IMR-90 (cell line): ENCODE measurements around the gene FBXW4. TPM values are rescaled to one million over a fixed set of nuclear protein-coding genes. Genes with fewer than 3 reads are reported as not detected.

Experiments used
- ATAC-seq: fragments of 200-7000 bp; cut with Tn5 transposase; 2 replicates; pipeline ENCODE4 v1.9.1; 2020; ENCODE audit warnings: low read depth, mild to moderate bottlenecking, moderate library complexity
- BruUV-seq: library from RNA; stranded (reverse); fragments of 400-500 nt; replicated peaks from 2 replicates; lab custom pipeline; 2021; lab: Mats Ljungman, UMichigan
- CTCF ChIA-PET: fragments of 300-600 bp; formaldehyde crosslinking; extraction: SDS; loops from one replicate; lab custom pipeline; 2021; ENCODE audit warnings: antibody characterized with exemption; lab: Yijun Ruan, JAX
- POLR2A ChIA-PET: fragments of 300-600 bp; sonication (Branson Sonifier 250); formaldehyde crosslinking; loops from one replicate; lab custom pipeline; 2022; ENCODE audit warnings: antibody characterized with exemption; ENCODE audit not compliant: unreplicated experiment; lab: Charles Lee
- DNase-seq: peaks from one replicate; pipeline ENCODE4 v3.0.0; 2013
- H2AFZ ChIP-seq: replicated peaks from 2 replicates; pipeline ENCODE3; 2013; ENCODE audit warnings: low read length, mild to moderate bottlenecking; ENCODE audit not compliant: poor library complexity
- H2AK5ac ChIP-seq: 2 replicates; pipeline ENCODE4 v1.6.1; 2013; ENCODE audit warnings: low read depth, low read length, inconsistent platforms
- H2AK9ac ChIP-seq: replicated peaks from 2 replicates; pipeline ENCODE3; 2013; ENCODE audit warnings: mild to moderate bottlenecking, low read depth, low read length, moderate library complexity; ENCODE audit not compliant: poor library complexity
- H2BK120ac ChIP-seq: 2 replicates; pipeline ENCODE4 v1.6.1; 2013; ENCODE audit warnings: low read depth, low read length, inconsistent platforms
- H2BK15ac ChIP-seq: 3 replicates; pipeline ENCODE4 v1.6.1; 2013; ENCODE audit warnings: low read depth, low read length, inconsistent platforms
- H2BK20ac ChIP-seq: 2 replicates; pipeline ENCODE4 v1.6.1; 2013; ENCODE audit warnings: low read depth, mild to moderate bottlenecking, inconsistent platforms, low read length, moderate library complexity
- H2BK5ac ChIP-seq: 2 replicates; pipeline ENCODE4 v1.6.1; 2013; ENCODE audit warnings: mild to moderate bottlenecking, low read depth, low read length, inconsistent platforms; ENCODE audit not compliant: poor library complexity, severe bottlenecking
- H3K14ac ChIP-seq: replicated peaks from 2 replicates; pipeline ENCODE4 v1.6.1; 2013; ENCODE audit warnings: low read depth, low read length, inconsistent platforms
- H3K18ac ChIP-seq: 2 replicates; pipeline ENCODE4 v1.6.1; 2013; ENCODE audit warnings: low read depth, low read length, control low read depth
- H3K23ac ChIP-seq: 2 replicates; pipeline ENCODE4 v1.6.1; 2013; ENCODE audit warnings: low read depth, low read length, inconsistent platforms
- H3K27ac ChIP-seq: 2 replicates; pipeline ENCODE4 v1.5.1; 2013; ENCODE audit warnings: mild to moderate bottlenecking, control low read depth, low read length; ENCODE audit not compliant: insufficient read depth
- H3K27me3 ChIP-seq: 2 replicates; pipeline ENCODE4 v1.6.1; 2013; ENCODE audit warnings: low read length; ENCODE audit not compliant: control insufficient read depth, insufficient read depth
- H3K36me3 ChIP-seq: 2 replicates; pipeline ENCODE4 v1.6.1; 2013; ENCODE audit warnings: low read length, mixed read lengths; ENCODE audit not compliant: control insufficient read depth, insufficient read depth
- H3K4ac ChIP-seq: 2 replicates; pipeline ENCODE4 v1.6.1; 2013; ENCODE audit warnings: low read depth, low read length, inconsistent platforms
- H3K4me1 ChIP-seq: 2 replicates; pipeline ENCODE4 v1.6.1; 2013; ENCODE audit warnings: low read length, mixed read lengths; ENCODE audit not compliant: control insufficient read depth, insufficient read depth
- H3K4me2 ChIP-seq: 2 replicates; pipeline ENCODE4 v1.6.1; 2013; ENCODE audit warnings: low read depth, mild to moderate bottlenecking, control low read depth, low read length, moderate library complexity
- H3K4me3 ChIP-seq: 2 replicates; pipeline ENCODE4 v1.5.1; 2013; ENCODE audit warnings: low read depth, mild to moderate bottlenecking, control low read depth, low read length, moderate library complexity; ENCODE audit not compliant: insufficient read depth
- H3K56ac ChIP-seq: 2 replicates; pipeline ENCODE4 v1.6.1; 2013; ENCODE audit warnings: low read length, inconsistent platforms; ENCODE audit not compliant: insufficient read depth; ENCODE audit errors: extremely low read depth
- H3K79me1 ChIP-seq, 2 experiments: 2 replicates each; pipeline ENCODE4 v1.6.1; 2013; ENCODE audit warnings: low read length in 2 of 2, inconsistent platforms in 1 of 2, low read depth in 1 of 2
- H3K9ac ChIP-seq: 2 replicates; pipeline ENCODE4 v1.6.1; 2013; ENCODE audit warnings: low read depth, low read length, control low read depth
- H3K9me1 ChIP-seq: 2 replicates; pipeline ENCODE4 v1.6.1; 2013; ENCODE audit warnings: low read length, inconsistent platforms; ENCODE audit not compliant: insufficient read depth
- H3K9me3 ChIP-seq: 2 replicates; pipeline ENCODE4 v1.6.1; 2013; ENCODE audit warnings: low read length; ENCODE audit not compliant: control insufficient read depth, insufficient read depth
- H4K20me1 ChIP-seq: 2 replicates; pipeline ENCODE4 v1.6.1; 2013; ENCODE audit warnings: low read length, inconsistent platforms; ENCODE audit not compliant: insufficient read depth
- H4K5ac ChIP-seq: 2 replicates; pipeline ENCODE4 v1.6.1; 2013; ENCODE audit warnings: mild to moderate bottlenecking, low read depth, low read length, control low read depth
- H4K8ac ChIP-seq, 2 experiments: 2 replicates each; pipeline ENCODE4 v1.6.1; 2013; ENCODE audit warnings: low read depth in 2 of 2, low read length in 2 of 2, control low read depth in 1 of 2, inconsistent platforms in 1 of 2
- H4K91ac ChIP-seq: 2 replicates; pipeline ENCODE4 v1.6.1; 2013; ENCODE audit warnings: low read depth, low read length, inconsistent platforms; ENCODE audit not compliant: insufficient read depth
- BHLHE40 ChIP-seq: fragments of 150-350 bp; IDR thresholded peaks from 2 replicates; pipeline ENCODE4 v1.6.1; 2016; ENCODE audit warnings: mild to moderate bottlenecking, low read depth, low read length
- CEBPB ChIP-seq: IDR thresholded peaks from 2 replicates; pipeline ENCODE4 v1.6.1; 2012; ENCODE audit warnings: low read depth, low read length, improper control_type of control experiment
- CHD1 ChIP-seq: IDR thresholded peaks from 2 replicates; pipeline ENCODE4 v1.6.1; 2012; ENCODE audit warnings: low read depth, low read length, improper control_type of control experiment
- FOS ChIP-seq: fragments of 150-350 bp; IDR thresholded peaks from 2 replicates; pipeline ENCODE4 v1.6.1; 2016; ENCODE audit warnings: low read depth, low read length
- MAFK ChIP-seq: IDR thresholded peaks from 2 replicates; pipeline ENCODE4 v1.6.1; 2012; ENCODE audit warnings: low read depth, low read length, improper control_type of control experiment
- MAZ ChIP-seq: IDR thresholded peaks from 2 replicates; pipeline ENCODE4 v1.6.1; 2012; ENCODE audit warnings: low read depth, mild to moderate bottlenecking, low read length, improper control_type of control experiment, moderate library complexity, borderline replicate concordance
- MXI1 ChIP-seq: IDR thresholded peaks from 2 replicates; pipeline ENCODE4 v1.6.1; 2012; ENCODE audit warnings: low read depth, mild to moderate bottlenecking, low read length, moderate library complexity, borderline replicate concordance
- NFE2L2 ChIP-seq: fragments of 150-350 bp; IDR thresholded peaks from 2 replicates; pipeline ENCODE4 v1.6.1; 2016; ENCODE audit warnings: low read depth, mild to moderate bottlenecking, low read length
- RAD21 ChIP-seq: IDR thresholded peaks from 2 replicates; pipeline ENCODE4 v1.6.1; 2012; ENCODE audit warnings: low read length, improper control_type of control experiment
- RFX5 ChIP-seq: IDR thresholded peaks from 2 replicates; pipeline ENCODE4 v1.8.0; 2012; ENCODE audit warnings: low read depth, mild to moderate bottlenecking, low read length, moderate library complexity
- SMC3 ChIP-seq: fragments of 150-350 bp; IDR thresholded peaks from 2 replicates; pipeline ENCODE4 v1.6.1; 2016; ENCODE audit warnings: low read depth, mild to moderate bottlenecking, antibody characterized with exemption, low read length, moderate library complexity
- WGBS, 2 experiments: methylation state at CpG; one replicate each; pipeline versions ENCODE4 v1.1.5 to v1.1.7; 2013; ENCODE audit warnings: missing lambda C conversion rate in 2 of 2; ENCODE audit not compliant: insufficient read length in 1 of 2; ENCODE audit errors: extremely low coverage in 2 of 2; 5-methylcytosine and 5-hydroxymethylcytosine counted together
- dilution Hi-C: fragments of 300-500 bp; cut with HindIII; formaldehyde crosslinking; loops from one replicate; pipeline ENCODE4 v1.14.3; 2018; ENCODE audit warnings: low sequenced_read_pairs; ENCODE audit not compliant: unreplicated experiment
- in situ Hi-C: fragments of 300-500 bp; cut with MboI; formaldehyde crosslinking; loops from 3 replicates; pipeline ENCODE4 v1.14.3; 2019; ENCODE audit warnings: low sequenced_read_pairs, inconsistent platforms, mixed read lengths
- intact Hi-C: fragments of 100-400 bp; cut with micrococcal nuclease; formaldehyde crosslinking; loops from 2 replicates; pipeline ENCODE4 v1.10.0; 2022
- polyA plus RNA-seq, 3 experiments: library from polyadenylated mRNA; depleted of rRNA; stranded (reverse); fragments of >200 nt; gene quantifications; 2 replicates each; pipeline ENCODE4 v1.2.3, GENCODE V29; 2012; ENCODE audit warnings: low replicate concordance in 1 of 3
- total RNA-seq: library from RNA; depleted of rRNA; stranded (reverse); fragments of >200 nt; gene quantifications from 2 replicates; pipeline ENCODE4 v1.2.3, GENCODE V29; 2012
- TF ChIP-seq, protein P1 (sequence below): fragments of 150-350 bp; IDR thresholded peaks from 2 replicates; pipeline ENCODE4 v1.6.1; 2017; ENCODE audit warnings: mild to moderate bottlenecking, antibody characterized with exemption, low read length, low read depth
- TF ChIP-seq, protein P2 (sequence below): conservative IDR thresholded peaks from 2 replicates; pipeline ENCODE4 v1.5.1; 2012; ENCODE audit warnings: mild to moderate bottlenecking, low read depth, low read length, improper control_type of control experiment
- TF ChIP-seq, protein P3 (sequence below): fragments of 150-350 bp; IDR thresholded peaks from 2 replicates; pipeline ENCODE4 v1.6.1; 2016; ENCODE audit warnings: low read depth, mild to moderate bottlenecking, low read length, moderate library complexity, borderline replicate concordance

FBXW4 gene
- total and polyA plus RNA-seq, 2 of the 4 experiments (the other 2 are of a cell fraction): 19.3 to 26.7 TPM

DNA sequence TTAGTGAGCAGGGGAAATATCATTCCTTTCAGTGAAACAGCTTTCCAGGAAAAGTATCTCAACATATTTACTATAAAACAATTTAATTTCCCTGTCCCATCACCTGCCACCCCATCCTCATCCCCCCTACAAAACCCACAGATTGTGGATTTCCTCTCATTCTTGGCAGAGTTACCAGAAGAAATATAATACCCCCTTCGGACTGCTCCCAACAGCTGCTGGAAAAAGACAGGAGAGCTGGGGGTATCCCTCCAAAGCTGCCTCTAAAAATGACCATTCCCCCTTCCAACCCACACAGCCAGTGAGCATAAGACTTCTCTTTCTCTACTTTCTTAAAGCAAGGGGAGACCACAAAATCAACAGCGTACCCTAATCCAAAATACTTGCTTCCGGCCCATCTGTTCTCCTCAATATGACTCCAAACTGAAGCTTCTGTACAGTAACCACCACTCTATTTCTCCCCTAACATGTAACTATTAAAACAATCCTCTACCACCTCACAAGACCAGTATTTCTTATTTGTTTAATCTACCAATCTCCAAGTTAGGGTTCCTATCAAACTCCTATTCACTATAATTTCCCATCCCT lies 7.8 kb downstream of the FBXW4 start:
- intact Hi-C loops (no loop called here), dilution Hi-C loops (no loop called here), in situ Hi-C loops (no loop called here)
- Histone ChIP-seq H3K27ac (no peak overlapping the region), H2BK5ac (no peak overlapping the region), H3K4me3 (no peak overlapping the region), H4K5ac (no peak overlapping the region), H3K27me3 (no peaks in the 10 kb centered on the region), H2BK15ac (no peak overlapping the region), H3K4me2 (no peak overlapping the region), H3K9me1 (peaks cover 4% of the 10 kb centered on the region), H3K23ac (no peak overlapping the region), H2AK9ac (no peak overlapping the region), H3K79me1 (peaks cover 42 to 65% of the 10 kb centered on the region in 2 experiments), H2BK20ac (no peak overlapping the region), H3K18ac (no peak overlapping the region), H2BK120ac (no peak overlapping the region), H4K8ac (no peak overlapping the region), H4K20me1 (peaks cover 14% of the 10 kb centered on the region; the same call in 1 of the 2 replicates), H3K9ac (no peak overlapping the region), H3K56ac (no peak overlapping the region), H3K4ac (no peak overlapping the region), H3K36me3 (peaks cover 2% of the 10 kb centered on the region; the same call in 1 of the 2 replicates), H3K4me1 (peaks cover 13% of the 10 kb centered on the region), H2AFZ (no peak overlapping the region), H3K9me3 (no peaks in the 10 kb centered on the region), H3K14ac (no peak overlapping the region), H2AK5ac (no peak overlapping the region), H4K91ac (no peak overlapping the region)
- no TSS peak for BruUV-seq
- CTCF ChIA-PET: no interaction called here
- 0 out of 2 replicates have a peak, but pooled peaks have one; percentile 28 for ATAC-seq
- TF ChIP-seq CEBPB (no peak), MAFK (no peak), RFX5 (no peak), SMC3 (no peak), FOS (no peak), MXI1 (no peak), CHD1 (no peak), BHLHE40 (no peak), NFE2L2 (no peak), RAD21 (no peak), MAZ (no peak)
- TF ChIP-seq, protein P1, sequence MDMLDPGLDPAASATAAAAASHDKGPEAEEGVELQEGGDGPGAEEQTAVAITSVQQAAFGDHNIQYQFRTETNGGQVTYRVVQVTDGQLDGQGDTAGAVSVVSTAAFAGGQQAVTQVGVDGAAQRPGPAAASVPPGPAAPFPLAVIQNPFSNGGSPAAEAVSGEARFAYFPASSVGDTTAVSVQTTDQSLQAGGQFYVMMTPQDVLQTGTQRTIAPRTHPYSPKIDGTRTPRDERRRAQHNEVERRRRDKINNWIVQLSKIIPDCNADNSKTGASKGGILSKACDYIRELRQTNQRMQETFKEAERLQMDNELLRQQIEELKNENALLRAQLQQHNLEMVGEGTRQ: no peak
- TF ChIP-seq, protein P2, sequence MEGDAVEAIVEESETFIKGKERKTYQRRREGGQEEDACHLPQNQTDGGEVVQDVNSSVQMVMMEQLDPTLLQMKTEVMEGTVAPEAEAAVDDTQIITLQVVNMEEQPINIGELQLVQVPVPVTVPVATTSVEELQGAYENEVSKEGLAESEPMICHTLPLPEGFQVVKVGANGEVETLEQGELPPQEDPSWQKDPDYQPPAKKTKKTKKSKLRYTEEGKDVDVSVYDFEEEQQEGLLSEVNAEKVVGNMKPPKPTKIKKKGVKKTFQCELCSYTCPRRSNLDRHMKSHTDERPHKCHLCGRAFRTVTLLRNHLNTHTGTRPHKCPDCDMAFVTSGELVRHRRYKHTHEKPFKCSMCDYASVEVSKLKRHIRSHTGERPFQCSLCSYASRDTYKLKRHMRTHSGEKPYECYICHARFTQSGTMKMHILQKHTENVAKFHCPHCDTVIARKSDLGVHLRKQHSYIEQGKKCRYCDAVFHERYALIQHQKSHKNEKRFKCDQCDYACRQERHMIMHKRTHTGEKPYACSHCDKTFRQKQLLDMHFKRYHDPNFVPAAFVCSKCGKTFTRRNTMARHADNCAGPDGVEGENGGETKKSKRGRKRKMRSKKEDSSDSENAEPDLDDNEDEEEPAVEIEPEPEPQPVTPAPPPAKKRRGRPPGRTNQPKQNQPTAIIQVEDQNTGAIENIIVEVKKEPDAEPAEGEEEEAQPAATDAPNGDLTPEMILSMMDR: no peak
- TF ChIP-seq, protein P3, sequence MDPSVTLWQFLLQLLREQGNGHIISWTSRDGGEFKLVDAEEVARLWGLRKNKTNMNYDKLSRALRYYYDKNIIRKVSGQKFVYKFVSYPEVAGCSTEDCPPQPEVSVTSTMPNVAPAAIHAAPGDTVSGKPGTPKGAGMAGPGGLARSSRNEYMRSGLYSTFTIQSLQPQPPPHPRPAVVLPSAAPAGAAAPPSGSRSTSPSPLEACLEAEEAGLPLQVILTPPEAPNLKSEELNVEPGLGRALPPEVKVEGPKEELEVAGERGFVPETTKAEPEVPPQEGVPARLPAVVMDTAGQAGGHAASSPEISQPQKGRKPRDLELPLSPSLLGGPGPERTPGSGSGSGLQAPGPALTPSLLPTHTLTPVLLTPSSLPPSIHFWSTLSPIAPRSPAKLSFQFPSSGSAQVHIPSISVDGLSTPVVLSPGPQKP: no peak
- no peak for DNase-seq
- 100% methylated on average over 2 of the region's 3 CpGs; no CpG with 5 or more reads in 1 of the 2 experiments for WGBS, 2 experiments
- POLR2A ChIA-PET: no interaction called here
